ENCODE data around the gene ECEL1.

DNA sequence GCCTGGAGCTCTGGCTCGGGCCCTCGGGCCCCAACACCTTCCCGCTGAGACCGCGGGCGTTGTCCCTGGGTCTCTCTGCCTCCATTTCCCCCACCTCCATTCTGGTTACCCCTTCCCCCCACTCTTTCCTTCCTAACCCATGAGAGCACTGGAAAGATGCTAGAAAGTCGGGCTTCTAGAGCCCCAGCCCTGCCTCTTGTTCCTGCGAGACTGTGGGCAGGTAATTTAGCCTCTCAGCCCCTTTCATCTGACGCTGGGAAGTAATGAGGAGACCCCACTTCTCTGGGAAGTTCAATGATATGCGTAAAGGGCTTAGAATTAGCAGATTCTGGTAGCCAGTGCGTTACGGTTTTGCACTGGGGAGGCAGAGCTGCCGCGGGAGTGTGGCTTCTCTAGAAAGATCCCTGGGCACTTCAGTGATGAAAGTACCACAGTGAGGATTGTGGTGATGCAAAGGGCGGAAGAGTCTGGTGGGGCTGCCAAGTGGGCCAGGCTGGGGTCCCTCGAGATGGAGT lies 16.2 kb upstream of the ECEL1 start:
- TF ChIP-seq, protein P1, sequence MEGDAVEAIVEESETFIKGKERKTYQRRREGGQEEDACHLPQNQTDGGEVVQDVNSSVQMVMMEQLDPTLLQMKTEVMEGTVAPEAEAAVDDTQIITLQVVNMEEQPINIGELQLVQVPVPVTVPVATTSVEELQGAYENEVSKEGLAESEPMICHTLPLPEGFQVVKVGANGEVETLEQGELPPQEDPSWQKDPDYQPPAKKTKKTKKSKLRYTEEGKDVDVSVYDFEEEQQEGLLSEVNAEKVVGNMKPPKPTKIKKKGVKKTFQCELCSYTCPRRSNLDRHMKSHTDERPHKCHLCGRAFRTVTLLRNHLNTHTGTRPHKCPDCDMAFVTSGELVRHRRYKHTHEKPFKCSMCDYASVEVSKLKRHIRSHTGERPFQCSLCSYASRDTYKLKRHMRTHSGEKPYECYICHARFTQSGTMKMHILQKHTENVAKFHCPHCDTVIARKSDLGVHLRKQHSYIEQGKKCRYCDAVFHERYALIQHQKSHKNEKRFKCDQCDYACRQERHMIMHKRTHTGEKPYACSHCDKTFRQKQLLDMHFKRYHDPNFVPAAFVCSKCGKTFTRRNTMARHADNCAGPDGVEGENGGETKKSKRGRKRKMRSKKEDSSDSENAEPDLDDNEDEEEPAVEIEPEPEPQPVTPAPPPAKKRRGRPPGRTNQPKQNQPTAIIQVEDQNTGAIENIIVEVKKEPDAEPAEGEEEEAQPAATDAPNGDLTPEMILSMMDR (IDR thresholded peaks at IDR 0.05): no peak
- TF ChIP-seq EP300 (IDR thresholded peaks at IDR 0.05) (no peak), POLR2A (IDR thresholded peaks at IDR 0.05) (no peak), POLR2AphosphoS5 (IDR thresholded peaks at IDR 0.05) (no peak)
